Amygdala (tissue), 56 donors: ENCODE measurements around the gene KIAA1217.

Experiments
- DNase-seq, 56 donors: peaks; one replicate each; lab custom pipeline; 2025; lab: John Stamatoyannopoulos, UW

Gene KIAA1217

GRCh38 chr10:24278176-24278889 is 69.4 kb downstream of the KIAA1217 start:
- no peak for DNase-seq

- no peak for DNase-seq
These were observed 70.2 kb downstream of the KIAA1217 start for GRCh38 chr10:24279166-24279565.

GRCh38 chr10:24287559-24288195 is 78.7 kb downstream of the KIAA1217 start:
- DNase-seq, result no peak

- DNase-seq, result no peak
These were observed 79.6 kb downstream of the KIAA1217 start for GRCh38 chr10:24288581-24288980.

GRCh38 chr10:24289235-24289634 is 80.3 kb downstream of the KIAA1217 start:
- DNase-seq, result no peak

GRCh38 chr10:24292304-24293293 is 83.7 kb downstream of the KIAA1217 start:
- DNase-seq, result no peak

- no peak for DNase-seq
These were observed 90.8 kb downstream of the KIAA1217 start for GRCh38 chr10:24299578-24300260.

- DNase-seq, result no peak
These were observed 94.8 kb downstream of the KIAA1217 start for GRCh38 chr10:24303522-24304310.

GRCh38 chr10:24305551-24306506 is 96.9 kb downstream of the KIAA1217 start:
- DNase-seq, result no peak

GRCh38 chr10:24306507-24306875 is 97.6 kb downstream of the KIAA1217 start:
- no peak for DNase-seq

- no peak for DNase-seq
These were observed 98.2 kb downstream of the KIAA1217 start for GRCh38 chr10:24307116-24307515.

GRCh38 chr10:24307696-24308485 is 99.0 kb downstream of the KIAA1217 start:
- DNase-seq, result no peak

GRCh38 chr10:24310104-24310503 is 101.2 kb downstream of the KIAA1217 start:
- no peak for DNase-seq

GRCh38 chr10:24311888-24312287 is 103.0 kb downstream of the KIAA1217 start:
- DNase-seq, result no peak

GRCh38 chr10:24313283-24313682 is 104.3 kb downstream of the KIAA1217 start:
- DNase-seq, result no peak

- no peak for DNase-seq
These were observed 106.3 kb downstream of the KIAA1217 start for GRCh38 chr10:24315211-24315610.

- no peak for DNase-seq
These were observed 109.6 kb downstream of the KIAA1217 start for GRCh38 chr10:24318517-24318916.

- no peak for DNase-seq
These were observed 111.4 kb downstream of the KIAA1217 start for GRCh38 chr10:24320373-24320772.
